K562 (cell line): ENCODE data around the gene YY1AP1. TPM values are rescaled to one million over a fixed set of nuclear protein-coding genes. Genes with fewer than 3 reads are reported as not detected.
A peak's percentile ranks its signal among the peaks of the same experiment; 100 is the strongest.

Source experiments
- ATAC-seq: fragments of 200-7000 bp; cut with Tn5 transposase; 3 replicates; pipeline ENCODE4 v1.9.1; 2020; ENCODE audit warnings: moderate library complexity
- BruUV-seq: library from RNA; stranded (reverse); fragments of 400-500 nt; replicated peaks from 2 replicates; lab custom pipeline; 2021; lab: Mats Ljungman, UMichigan
- CTCF ChIA-PET: fragments of 300-600 bp; formaldehyde crosslinking; extraction: SDS; loops from one replicate; lab custom pipeline; 2021; ENCODE audit warnings: low intra/inter-chr PET ratio; lab: Yijun Ruan, JAX
- POLR2A ChIA-PET: fragments of 300-600, 350-650 bp; sonication (Branson Sonifier 250); formaldehyde crosslinking; extraction: SDS; loops from one replicate; lab custom pipeline; 2021; ENCODE audit warnings: antibody characterized with exemption, inconsistent platforms; lab: Yijun Ruan, JAX
- DNase-seq, 4 experiments: peaks; one replicate each; pipeline versions ENCODE4 v3.0.0 to v3.0.0-alpha.2; 2011 to 2018; ENCODE audit warnings: low spot score in 3 of 4, mixed read lengths in 3 of 4; ENCODE audit errors: extremely low read depth in 1 of 4
- FAIRE-seq: peaks from 2 replicates; lab custom pipeline; 2011; peaks lifted over from hg19 to GRCh38; lab: Jason Lieb, UNC
- H2AFZ ChIP-seq: 2 replicates; pipeline ENCODE4 v1.6.0; 2011; ENCODE audit warnings: low read depth, low read length, control low read depth, inconsistent platforms
- H3K27ac ChIP-seq: fragments of 200-600 bp; 3 replicates; pipeline ENCODE4 v1.8.0; 2011; ENCODE audit warnings: low read depth, mild to moderate bottlenecking, control low read depth, inconsistent platforms, low read length, moderate library complexity, mixed read lengths; ENCODE audit errors: extremely low read depth
- H3K27me3 ChIP-seq, 2 experiments: fragments of 300-600 bp in 1 of 2; 2 replicates in 1 of 2; 3 replicates in 1 of 2; pipeline versions ENCODE4 v1.6.0 to v1.8.0; 2011; ENCODE audit warnings: inconsistent platforms in 2 of 2, low read length in 2 of 2, mild to moderate bottlenecking in 1 of 2, mixed read lengths in 1 of 2, moderate library complexity in 1 of 2; ENCODE audit not compliant: control insufficient read depth in 2 of 2, insufficient read depth in 2 of 2
- H3K36me3 ChIP-seq: fragments of 300-600 bp; 3 replicates; pipeline ENCODE4 v1.8.0; 2011; ENCODE audit warnings: mild to moderate bottlenecking, low read length, inconsistent platforms; ENCODE audit not compliant: control insufficient read depth, insufficient read depth
- H3K4me1 ChIP-seq, 2 experiments: fragments of 200-600 bp in 1 of 2; replicated peaks in 1 of 2; 2 replicates in 1 of 2; 3 replicates in 1 of 2; pipeline versions ENCODE4 v1.5.1 to v1.8.0; 2011; ENCODE audit warnings: inconsistent platforms in 2 of 2, low read length in 2 of 2, mild to moderate bottlenecking in 1 of 2, mixed read lengths in 1 of 2, moderate library complexity in 1 of 2; ENCODE audit not compliant: control insufficient read depth in 2 of 2, insufficient read depth in 2 of 2
- H3K4me2 ChIP-seq: 2 replicates; pipeline ENCODE4 v1.6.1; 2011; ENCODE audit warnings: low read length, control low read depth, inconsistent platforms, mixed read lengths; ENCODE audit not compliant: insufficient read depth
- H3K4me3 ChIP-seq: fragments of 200-600 bp; sonication (generic), shearing (Covaris generic); 2 replicates; pipeline ENCODE4 v1.5.1; 2016; ENCODE audit warnings: control low read depth, inconsistent platforms
- H3K79me2 ChIP-seq: fragments of 200-600 bp; 3 replicates; pipeline ENCODE4 v1.8.0; 2011; ENCODE audit warnings: low read length, inconsistent platforms; ENCODE audit not compliant: control insufficient read depth, insufficient read depth
- H3K9ac ChIP-seq, 2 experiments: 2 replicates each; pipeline versions ENCODE4 v1.6.0 to v1.6.1; 2011; ENCODE audit warnings: low read depth in 2 of 2, low read length in 2 of 2, control low read depth in 1 of 2, inconsistent platforms in 1 of 2, mild to moderate bottlenecking in 1 of 2, mixed read lengths in 1 of 2; ENCODE audit not compliant: insufficient read depth in 1 of 2
- H3K9me1 ChIP-seq: one replicate; pipeline ENCODE4 v1.6.0; 2011; ENCODE audit warnings: inconsistent platforms, mild to moderate bottlenecking, low read length, moderate library complexity; ENCODE audit not compliant: control insufficient read depth, insufficient read depth
- H3K9me3 ChIP-seq: replicated peaks from 2 replicates; pipeline ENCODE4 v1.5.1; 2011; ENCODE audit warnings: low read depth, low read length, inconsistent platforms; ENCODE audit not compliant: control insufficient read depth, insufficient read depth
- H4K20me1 ChIP-seq: replicated peaks from 2 replicates; pipeline ENCODE4 v1.6.1; 2011; ENCODE audit warnings: low read length, inconsistent platforms, mixed read lengths; ENCODE audit not compliant: control insufficient read depth, insufficient read depth
- CBX2 ChIP-seq: fragments of 200-600 bp; sonication (generic); IDR thresholded peaks from one replicate; pipeline ENCODE4 v1.6.1; 2012; ENCODE audit warnings: mild to moderate bottlenecking, low read length, inconsistent platforms; ENCODE audit not compliant: insufficient read depth, poor library complexity, severe bottlenecking
- MEIS2 ChIP-seq: fragments of 450-650 bp; IDR thresholded peaks from 2 replicates; pipeline ENCODE4 v1.6.1; 2014; ENCODE audit warnings: mild to moderate bottlenecking; ENCODE audit not compliant: partially characterized antibody
- NCOA4 ChIP-seq: fragments of 450-650 bp; IDR thresholded peaks from 2 replicates; pipeline ENCODE4 v1.6.1; 2018; ENCODE audit warnings: mild to moderate bottlenecking; ENCODE audit not compliant: partially characterized antibody
- POLR2AphosphoS5 ChIP-seq: IDR thresholded peaks from 2 replicates; pipeline ENCODE4 v1.6.1; 2011; ENCODE audit warnings: mild to moderate bottlenecking, low read depth, low read length, moderate library complexity; ENCODE audit not compliant: control insufficient read depth, insufficient read depth
- RBM25 ChIP-seq: fragments of 200-400 bp; formaldehyde crosslinking; IDR thresholded peaks from 2 replicates; pipeline ENCODE4 v1.6.1; 2018; ENCODE audit warnings: low read length, low read depth, moderate library complexity; ENCODE audit not compliant: severe bottlenecking
- ZBTB8A ChIP-seq: fragments of 450-650 bp; IDR thresholded peaks from 2 replicates; pipeline ENCODE4 v1.6.1; 2018; ENCODE audit warnings: mild to moderate bottlenecking, moderate library complexity; ENCODE audit not compliant: partially characterized antibody
- ZNF239 ChIP-seq: fragments of 250-450 bp; sonication (Bioruptor Pico); IDR thresholded peaks from 2 replicates; pipeline ENCODE4 v1.4.0; 2020; ENCODE audit warnings: mild to moderate bottlenecking
- WGBS: fragments of 100-300 bp; shearing (Covaris generic); methylation state at CpG from one replicate; pipeline ENCODE4 v1.1.6; 2016; ENCODE audit warnings: low coverage, mixed read lengths; ENCODE audit not compliant: insufficient coverage; ENCODE audit errors: missing lambda C conversion rate; 5-methylcytosine and 5-hydroxymethylcytosine counted together
- in situ Hi-C: fragments of 300-500 bp; cut with MboI; formaldehyde crosslinking; loops from 4 replicates; pipeline ENCODE4 v1.15.0; 2018; ENCODE audit warnings: inconsistent platforms, mixed read lengths
- intact Hi-C: fragments of 100-400 bp; cut with micrococcal nuclease; formaldehyde crosslinking; loops from 2 replicates; pipeline ENCODE4 v1.14.2; 2022
- polyA plus RNA-seq, 8 experiments: library from polyadenylated mRNA; depleted of rRNA in 4 of 8; stranded (reverse) in 5 of 8; unstranded in 3 of 8; fragments of >200 nt; fragmentation: Nextera tagmentation in 2 of 8; fragmentation: Illumina TruSeq in 1 of 8; extraction: Ambion mirVana in 2 of 8; extraction: Trizol in 1 of 8; gene quantifications; 2 replicates each; pipeline versions ENCODE4 v1.2.1 to v1.2.3, GENCODE V29; 2011 to 2014; ENCODE audit warnings: inconsistent platforms in 1 of 8, missing spikeins in 1 of 8
- total RNA-seq, 7 experiments: library from RNA; depleted of rRNA in 6 of 7; stranded (reverse); fragments of >200 nt in 6 of 7; fragmentation: Illumina TruSeq in 2 of 7; extraction: Trizol in 2 of 7; gene quantifications; 2 replicates each; pipeline versions ENCODE4 v1.2.1 to v1.2.3, GENCODE V29; 2011 to 2021; ENCODE audit warnings: low replicate concordance in 1 of 7
- TF ChIP-seq, protein P1 (sequence below), 2 experiments: IDR thresholded peaks in 1 of 2; conservative IDR thresholded peaks in 1 of 2; 2 replicates each; pipeline ENCODE4 v1.6.1; 2016; ENCODE audit warnings: low read depth in 2 of 2, mild to moderate bottlenecking in 1 of 2, missing compliant biosample characterization in 1 of 2, missing genetic modification characterization in 1 of 2, moderate library complexity in 1 of 2

YY1AP1 gene
- total and polyA plus RNA-seq, 9 of the 15 experiments (the other 6 are each of a cell fraction or from before 2014, with no cell fraction given) = 18.4 to 90.7 (median 42.9) TPM

DNA sequence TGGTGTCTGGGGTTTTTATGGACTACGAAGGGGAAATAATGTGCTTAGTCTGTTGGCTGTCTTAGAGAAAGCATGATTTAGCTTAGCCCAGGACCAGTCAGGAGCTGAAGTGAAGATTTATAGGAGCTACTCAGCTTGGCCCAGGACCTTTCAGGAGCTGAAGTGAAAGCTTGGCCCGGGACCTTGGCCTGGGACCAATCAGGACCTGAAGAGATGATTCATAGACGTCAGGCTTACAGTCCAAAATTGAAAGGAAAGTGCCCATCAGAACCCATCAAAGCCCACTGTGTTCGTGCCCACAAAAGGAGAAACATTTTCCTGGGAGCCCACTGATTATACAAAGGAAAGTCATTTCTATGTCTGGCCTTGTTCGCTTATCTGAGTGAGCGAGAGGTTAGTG lies 42.9 kb downstream of the YY1AP1 start:
- Histone ChIP-seq H3K4me3 (no peak overlapping the region), H3K9me1 (no peaks in the 10 kb centered on the region), H2AFZ (peak overlapping the region; percentile 25; the same call in 1 of the 2 replicates), H3K27me3 (no peaks in the 10 kb centered on the region), H3K79me2 (no peaks in the 10 kb centered on the region), H3K9ac (no peak overlapping the region), H4K20me1 (no peaks in the 10 kb centered on the region), H3K36me3 (no peaks in the 10 kb centered on the region), H3K4me2 (no peak overlapping the region), H3K4me1 (no peaks in the 10 kb centered on the region; a peak in 2 of 5 replicates), H3K9me3 (peaks cover 7% of the 10 kb centered on the region), H3K27ac (no peak overlapping the region)
- no peak for FAIRE-seq
- in situ Hi-C loops = no loop called here
- ChIA-PET POLR2A (no interaction called here), CTCF (no interaction called here)
- DNase-seq = no peak
- BruUV-seq = no TSS peak
- peak; percentile 39; the same call in 1 of the 3 replicates for ATAC-seq
- TF ChIP-seq ZBTB8A (no peak), NCOA4 (no peak), RBM25 (no peak), CBX2 (no peak), POLR2AphosphoS5 (no peak), ZNF239 (no peak), MEIS2 (peak; percentile 24)
- TF ChIP-seq, protein P1, sequence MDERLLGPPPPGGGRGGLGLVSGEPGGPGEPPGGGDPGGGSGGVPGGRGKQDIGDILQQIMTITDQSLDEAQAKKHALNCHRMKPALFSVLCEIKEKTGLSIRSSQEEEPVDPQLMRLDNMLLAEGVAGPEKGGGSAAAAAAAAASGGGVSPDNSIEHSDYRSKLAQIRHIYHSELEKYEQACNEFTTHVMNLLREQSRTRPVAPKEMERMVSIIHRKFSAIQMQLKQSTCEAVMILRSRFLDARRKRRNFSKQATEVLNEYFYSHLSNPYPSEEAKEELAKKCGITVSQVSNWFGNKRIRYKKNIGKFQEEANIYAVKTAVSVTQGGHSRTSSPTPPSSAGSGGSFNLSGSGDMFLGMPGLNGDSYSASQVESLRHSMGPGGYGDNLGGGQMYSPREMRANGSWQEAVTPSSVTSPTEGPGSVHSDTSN (CRISPR knock-in tag; IDR thresholded peaks at IDR 0.05; ENCODE audit: low read depth) = no peak
- TF ChIP-seq, protein P1 (tag; conservative IDR thresholded peaks at IDR 0.05; ENCODE audit: low read depth) = peak; percentile 35; the same call in 1 of the 2 replicates
- WGBS = 26% methylated on average over 6 of the region's 6 CpGs
- intact Hi-C loops = loop anchor here (5.0 kb wide), 2 partner anchors 38 to 82 kb away; no protein-coding TSS in a partner anchor
